T-cell (primary cell): ENCODE data around the gene PPP3CA. TPM values are rescaled to one million over a fixed set of nuclear protein-coding genes. Genes with fewer than 3 reads are reported as not detected.

ENCODE experiments used
- ATAC-seq, 4 experiments: fragments of 200-7000 bp in 3 of 4; fragments of 150-1000 bp in 1 of 4; cut with Tn5 transposase; replicated peaks in 1 of 4; 1 replicate in 3 of 4; 2 replicates in 1 of 4; pipeline ENCODE4 v1.10.0; 2021; ENCODE audit warnings: moderate library complexity in 3 of 4, mild to moderate bottlenecking in 2 of 4, moderate number of reproducible peaks in 1 of 4
- CTCF ChIA-PET, 2 donors: fragments of 300-600 bp; sonication (Branson Sonifier 250); formaldehyde crosslinking; loops; one replicate each; lab custom pipeline; 2022; ENCODE audit warnings: antibody characterized with exemption in 2 of 2; lab: Charles Lee
- POLR2A ChIA-PET, 2 donors: fragments of 300-600 bp; sonication (Branson Sonifier 250); formaldehyde crosslinking; loops; one replicate each; lab custom pipeline; 2022; ENCODE audit warnings: antibody characterized with exemption in 2 of 2; lab: Charles Lee
- DNase-seq, 35 experiments: peaks; one replicate each; pipeline versions ENCODE4 v3.0.0 to v3.0.0-alpha.2; 2013 to 2023
- H3K27ac ChIP-seq: one replicate; pipeline ENCODE4 v1.5.1; 2013; ENCODE audit warnings: low read length
- H3K27me3 ChIP-seq, 2 experiments: replicated peaks in 1 of 2; 1 replicate in 1 of 2; 2 replicates in 1 of 2; pipeline versions ENCODE4 v1.6.1 to v1.7.0; 2013; ENCODE audit warnings: low read length in 1 of 2, mixed read lengths in 1 of 2; ENCODE audit not compliant: control insufficient read depth in 2 of 2, insufficient read depth in 2 of 2; ENCODE audit errors: extremely low read depth in 1 of 2
- H3K36me3 ChIP-seq, 2 donors: 1 replicate in 1 of 2; 2 replicates in 1 of 2; pipeline versions ENCODE4 v1.6.1 to v1.7.0; 2013; ENCODE audit warnings: low read length in 1 of 2; ENCODE audit not compliant: control insufficient read depth in 2 of 2, insufficient read depth in 1 of 2; ENCODE audit errors: extremely low read depth in 1 of 2
- H3K4me1 ChIP-seq, 2 experiments: 1 replicate in 1 of 2; 2 replicates in 1 of 2; pipeline versions ENCODE4 v1.6.1 to v1.7.0; 2013; ENCODE audit warnings: low read length in 2 of 2, mixed read lengths in 1 of 2; ENCODE audit not compliant: insufficient read depth in 2 of 2, control insufficient read depth in 1 of 2; ENCODE audit errors: extremely low read depth in 1 of 2
- H3K4me3 ChIP-seq, 2 donors: 1 replicate in 1 of 2; 2 replicates in 1 of 2; pipeline versions ENCODE4 v1.5.1 to v1.7.0; 2013; ENCODE audit warnings: mild to moderate bottlenecking in 2 of 2, low read length in 1 of 2, moderate library complexity in 1 of 2; ENCODE audit not compliant: control insufficient read depth in 1 of 2; ENCODE audit errors: extremely low read depth in 1 of 2
- H3K9me3 ChIP-seq: 2 replicates; pipeline ENCODE4 v1.7.0; 2013
- H3K27ac Mint-ChIP-seq, 2 donors: one replicate each; pipeline ENCODE4 v1.8.0; 2020 to 2021; ENCODE audit warnings: mild to moderate bottlenecking in 2 of 2, mixed read lengths in 2 of 2
- H3K27me3 Mint-ChIP-seq, 2 donors: one replicate each; pipeline ENCODE4 v1.8.0; 2021 to 2022; ENCODE audit warnings: mixed read lengths in 2 of 2
- H3K36me3 Mint-ChIP-seq: one replicate; pipeline ENCODE4 v1.8.0; 2021; ENCODE audit warnings: mixed read lengths
- H3K4me1 Mint-ChIP-seq, 3 donors: one replicate each; pipeline ENCODE4 v1.8.0; 2020 to 2022; ENCODE audit warnings: mixed read lengths in 3 of 3, mild to moderate bottlenecking in 1 of 3
- H3K4me3 Mint-ChIP-seq, 3 donors: one replicate each; pipeline ENCODE4 v1.8.0; 2020 to 2022; ENCODE audit warnings: mild to moderate bottlenecking in 3 of 3, mixed read lengths in 3 of 3, moderate library complexity in 3 of 3
- H3K9me3 Mint-ChIP-seq, 3 donors: one replicate each; pipeline ENCODE4 v1.8.0; 2020 to 2022; ENCODE audit warnings: mixed read lengths in 3 of 3
- WGBS: methylation state at CpG from one replicate; pipeline ENCODE4 v1.1.5; 2013; ENCODE audit warnings: missing lambda C conversion rate; ENCODE audit not compliant: insufficient coverage; 5-methylcytosine and 5-hydroxymethylcytosine counted together
- total RNA-seq, 35 experiments: library from RNA in 6 of 35; stranded (reverse) in 6 of 35; fragments of 120-200 nt in 1 of 35; gene quantifications; one replicate each; pipeline versions ENCODE4 v1.2.1 to v1.2.4 and lab custom pipeline; 2013 to 2026

PPP3CA gene
- total RNA-seq, 5 donors from 2014 or later (not counting 1 experiment from before 2014, with no cell fraction given), result 28.2 to 35.7 (median 33.5) TPM

DNA sequence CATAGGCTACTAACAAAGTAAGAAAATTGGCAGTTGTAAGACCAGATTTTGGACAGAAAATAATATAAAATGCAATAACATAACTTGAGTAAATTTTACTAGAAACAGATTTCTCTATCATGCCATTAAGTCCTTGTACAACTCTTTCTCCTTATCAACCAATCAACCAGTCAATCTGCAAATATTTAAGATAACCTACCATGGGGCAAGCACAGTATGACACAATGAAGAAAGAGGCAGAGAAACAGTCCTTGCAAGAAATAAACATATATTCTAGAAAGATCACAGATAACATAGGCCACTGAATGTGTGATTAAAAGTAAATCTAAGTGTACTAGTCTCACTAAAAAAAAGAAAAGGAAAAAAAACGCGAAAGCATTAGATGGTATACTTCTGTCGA is 194.8 kb downstream of the PPP3CA start:
- no peaks in the 10 kb centered on the region for H3K9me3 Mint-ChIP-seq
- Histone ChIP-seq H3K27me3 (no peaks in the 10 kb centered on the region), H3K4me1 (no peaks in the 10 kb centered on the region), H3K4me3 (no peak overlapping the region), H3K27ac (no peak overlapping the region), H3K9me3 (no peaks in the 10 kb centered on the region), H3K36me3 (no peaks in the 10 kb centered on the region)
- DNase-seq (no peak), ATAC-seq (no peak)
- ChIA-PET CTCF (no interaction called here), POLR2A (no interaction called here)
- H3K4me3 Mint-ChIP-seq, result no peak overlapping the region
- peaks cover 3% of the 10 kb centered on the region for H3K36me3 Mint-ChIP-seq
- WGBS, result 100% methylated on average over 1 of the region's 3 CpGs
- peaks cover 26 to 49% (median 39%) of the 10 kb centered on the region in 3 donors for H3K4me1 Mint-ChIP-seq
- H3K27ac Mint-ChIP-seq, result no peak overlapping the region
- H3K27me3 Mint-ChIP-seq, result no peaks in the 10 kb centered on the region

DNA sequence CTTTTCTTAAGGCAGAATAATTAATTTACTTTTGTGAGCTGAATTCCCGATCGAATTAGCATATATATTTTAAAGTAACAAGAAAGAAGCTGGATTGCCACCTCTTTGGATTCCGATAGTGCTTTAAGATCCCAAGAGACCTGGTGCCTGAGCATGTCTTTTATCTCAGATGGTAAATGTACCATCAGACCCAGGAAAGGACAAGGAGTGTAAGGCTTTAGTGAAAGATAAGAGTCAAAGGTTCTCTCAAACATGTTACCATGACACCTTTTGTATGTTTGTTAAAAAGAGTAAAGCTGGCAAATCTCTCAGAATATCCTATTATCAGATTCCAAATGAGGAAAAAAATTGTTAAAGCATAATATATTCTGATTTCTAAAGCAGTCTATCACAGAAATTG is 198.8 kb downstream of the PPP3CA start:
- Histone ChIP-seq H3K27ac (no peak overlapping the region), H3K36me3 (no peaks in the 10 kb centered on the region), H3K27me3 (no peaks in the 10 kb centered on the region), H3K4me3 (no peak overlapping the region), H3K9me3 (no peaks in the 10 kb centered on the region), H3K4me1 (no peaks in the 10 kb centered on the region)
- CTCF ChIA-PET, result interaction anchor here in 1 of 2 donors (0.7 kb wide), 1 partner anchor 85 kb away, joined by 3 read pairs; no protein-coding TSS in a partner anchor
- no CpG with 5 or more reads among the region's 3 CpGs for WGBS
- Mint-ChIP-seq H3K27ac (no peak overlapping the region), H3K27me3 (no peaks in the 10 kb centered on the region), H3K4me1 (peaks cover 26 to 38% (median 29%) of the 10 kb centered on the region in 3 donors), H3K36me3 (no peaks in the 10 kb centered on the region), H3K9me3 (no peaks in the 10 kb centered on the region), H3K4me3 (no peak overlapping the region)
- DNase-seq (no peak), ATAC-seq (no peak)
- POLR2A ChIA-PET, result interaction anchor here in 1 of 2 donors (0.7 kb wide), 1 partner anchor 11 kb away, joined by 3 read pairs; no protein-coding TSS in a partner anchor

DNA sequence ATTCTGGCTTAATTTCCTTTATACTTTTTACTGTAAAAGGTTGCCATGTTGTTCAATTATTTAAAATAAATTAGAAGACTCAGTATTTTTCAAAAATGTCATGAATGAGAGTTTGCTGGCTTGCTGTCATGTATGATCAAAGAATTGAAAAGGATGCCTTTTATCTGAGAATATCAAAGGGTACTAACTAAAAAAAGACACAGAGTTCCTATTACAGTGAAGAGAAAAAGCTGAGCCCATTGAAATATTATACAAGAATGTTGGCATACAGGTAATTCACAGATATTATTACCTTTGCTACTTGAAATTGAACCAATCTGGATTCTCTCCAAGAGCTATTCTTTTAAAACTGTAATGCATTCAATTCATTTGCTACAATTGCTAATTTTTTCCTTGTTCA is 200.0 kb downstream of the PPP3CA start:
- DNase-seq (no peak), ATAC-seq (no peak)
- ChIA-PET POLR2A (no interaction called here), CTCF (interaction anchor here in 1 of 2 donors (0.6 to 0.7 kb wide), 2 partner anchors 14 to 1719 kb away, joined by 3 read pairs; no protein-coding TSS in a partner anchor)
- Histone ChIP-seq H3K4me3 (no peak overlapping the region), H3K36me3 (no peaks in the 10 kb centered on the region), H3K4me1 (no peaks in the 10 kb centered on the region), H3K27ac (no peak overlapping the region), H3K9me3 (no peaks in the 10 kb centered on the region), H3K27me3 (no peaks in the 10 kb centered on the region)
- Mint-ChIP-seq H3K4me3 (no peak overlapping the region), H3K4me1 (peaks cover 26 to 40% (median 35%) of the 10 kb centered on the region in 3 donors), H3K27me3 (no peaks in the 10 kb centered on the region), H3K9me3 (no peaks in the 10 kb centered on the region), H3K27ac (no peak overlapping the region), H3K36me3 (no peaks in the 10 kb centered on the region)

DNA sequence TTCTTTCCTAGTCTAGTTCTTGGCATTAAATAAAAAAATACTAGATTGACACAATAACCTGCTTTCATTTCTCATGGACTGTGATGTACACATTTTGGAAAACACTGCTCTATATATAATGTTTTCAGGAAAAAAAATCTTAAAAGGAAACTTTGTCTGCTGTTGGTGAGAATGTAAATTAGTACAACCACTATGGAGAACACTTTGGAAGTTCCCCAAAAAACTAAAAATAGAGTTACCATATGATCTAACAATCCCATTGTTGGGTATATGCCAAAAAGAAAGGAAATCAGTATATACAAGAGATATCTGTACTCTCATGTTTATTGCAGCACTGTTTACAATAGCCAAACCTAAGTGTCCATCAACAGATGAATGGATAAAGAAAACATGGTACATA is 202.3 kb downstream of the PPP3CA start:
- Mint-ChIP-seq H3K9me3 (no peaks in the 10 kb centered on the region), H3K27me3 (no peaks in the 10 kb centered on the region), H3K4me3 (no peak overlapping the region), H3K36me3 (peaks cover 5% of the 10 kb centered on the region), H3K27ac (no peak overlapping the region), H3K4me1 (peaks cover 34 to 51% (median 44%) of the 10 kb centered on the region in 3 donors)
- Histone ChIP-seq H3K9me3 (no peaks in the 10 kb centered on the region), H3K4me1 (no peaks in the 10 kb centered on the region), H3K27me3 (no peaks in the 10 kb centered on the region), H3K36me3 (no peaks in the 10 kb centered on the region), H3K4me3 (no peak overlapping the region), H3K27ac (no peak overlapping the region)
- no peak for ATAC-seq
- DNase-seq, result no peak
- ChIA-PET CTCF (no interaction called here), POLR2A (interaction anchor here in 1 of 2 donors (0.5 kb wide), 1 partner anchor 133 kb away, joined by 3 read pairs; no protein-coding TSS in a partner anchor)

DNA sequence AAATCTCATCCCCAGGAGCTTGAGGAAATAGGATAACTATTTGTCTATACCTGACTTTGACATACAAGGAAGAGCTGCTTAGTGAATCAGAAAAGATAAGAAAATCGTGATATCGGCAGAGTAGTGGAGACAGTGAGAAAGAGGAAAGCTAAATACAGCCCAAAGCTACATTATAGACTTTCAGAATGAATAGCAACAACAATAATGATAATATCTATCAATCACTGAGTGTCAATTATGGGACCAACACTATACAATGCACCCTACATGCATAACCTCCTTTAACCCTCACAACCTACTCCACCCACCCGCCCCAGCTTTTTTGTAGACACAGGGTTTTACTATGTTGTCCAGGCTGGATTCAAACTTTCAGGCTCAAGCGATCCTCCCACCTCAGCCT is 205.1 kb downstream of the PPP3CA start:
- Mint-ChIP-seq H3K27ac (no peak overlapping the region), H3K9me3 (no peaks in the 10 kb centered on the region), H3K4me3 (no peak overlapping the region), H3K36me3 (peaks cover 5% of the 10 kb centered on the region), H3K27me3 (no peaks in the 10 kb centered on the region), H3K4me1 (peaks cover 38 to 54% (median 45%) of the 10 kb centered on the region in 3 donors)
- Histone ChIP-seq H3K27me3 (no peaks in the 10 kb centered on the region), H3K36me3 (no peaks in the 10 kb centered on the region), H3K4me1 (no peaks in the 10 kb centered on the region), H3K27ac (no peak overlapping the region), H3K9me3 (no peaks in the 10 kb centered on the region), H3K4me3 (no peak overlapping the region)
- no peak for ATAC-seq
- CTCF ChIA-PET, result interaction anchor here (0.5 to 0.6 kb wide), 2 partner anchors 198 to 1019 kb away, joined by 3 read pairs; no protein-coding TSS in a partner anchor
- POLR2A ChIA-PET, result no interaction called here
- no peak for DNase-seq
- WGBS, result 93% methylated on average over 2 of the region's 4 CpGs

DNA sequence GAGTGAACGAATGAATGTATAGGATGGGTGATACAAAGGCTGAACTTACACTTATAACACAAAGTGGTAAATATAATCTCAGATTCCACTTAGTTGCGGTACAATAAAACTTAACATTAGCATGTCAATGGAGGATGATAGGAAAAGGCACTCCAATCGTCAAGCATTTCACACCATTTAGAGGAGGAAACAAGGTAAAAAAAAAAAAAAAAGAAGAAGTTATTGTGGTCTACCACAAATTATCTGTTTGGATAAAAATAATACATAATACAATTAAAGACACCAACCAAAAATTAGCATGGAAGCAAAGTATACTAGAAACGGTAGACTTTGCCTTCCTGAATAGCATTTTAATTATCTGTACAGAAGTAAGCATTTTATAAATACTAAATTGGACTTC is 205.5 kb downstream of the PPP3CA start:
- no CpG with 5 or more reads among the region's 4 CpGs for WGBS
- H3K9me3 ChIP-seq, result no peaks in the 10 kb centered on the region
- no peak overlapping the region for H3K27ac Mint-ChIP-seq
- ChIA-PET CTCF (interaction anchor here (0.5 to 0.6 kb wide), 2 partner anchors 199 to 1020 kb away, joined by 3 read pairs; no protein-coding TSS in a partner anchor), POLR2A (no interaction called here)
- no peaks in the 10 kb centered on the region for H3K36me3 ChIP-seq
- DNase-seq (no peak), ATAC-seq (no peak)
- H3K4me3 ChIP-seq, result no peak overlapping the region
- H3K4me1 Mint-ChIP-seq, result peaks cover 41 to 56% (median 48%) of the 10 kb centered on the region in 3 donors
- no peaks in the 10 kb centered on the region for H3K9me3 Mint-ChIP-seq
- H3K27me3 ChIP-seq, result no peaks in the 10 kb centered on the region
- H3K27me3 Mint-ChIP-seq, result no peaks in the 10 kb centered on the region
- no peaks in the 10 kb centered on the region for H3K4me1 ChIP-seq
- H3K4me3 Mint-ChIP-seq, result no peak overlapping the region
- peaks cover 5% of the 10 kb centered on the region for H3K36me3 Mint-ChIP-seq
- no peak overlapping the region for H3K27ac ChIP-seq
